Fibroblast of skin of right biceps (primary cell): ENCODE measurements around the gene STARD8.
"Not testable (repeated sequence)": the region's sequence is repeated elsewhere in the genome, so short reads cannot be mapped to it uniquely, and the experiment has no call there.

Experiments
- DNase-seq: peaks from one replicate; pipeline ENCODE4 v3.0.0-alpha.2; 2013

STARD8 gene, protein sequence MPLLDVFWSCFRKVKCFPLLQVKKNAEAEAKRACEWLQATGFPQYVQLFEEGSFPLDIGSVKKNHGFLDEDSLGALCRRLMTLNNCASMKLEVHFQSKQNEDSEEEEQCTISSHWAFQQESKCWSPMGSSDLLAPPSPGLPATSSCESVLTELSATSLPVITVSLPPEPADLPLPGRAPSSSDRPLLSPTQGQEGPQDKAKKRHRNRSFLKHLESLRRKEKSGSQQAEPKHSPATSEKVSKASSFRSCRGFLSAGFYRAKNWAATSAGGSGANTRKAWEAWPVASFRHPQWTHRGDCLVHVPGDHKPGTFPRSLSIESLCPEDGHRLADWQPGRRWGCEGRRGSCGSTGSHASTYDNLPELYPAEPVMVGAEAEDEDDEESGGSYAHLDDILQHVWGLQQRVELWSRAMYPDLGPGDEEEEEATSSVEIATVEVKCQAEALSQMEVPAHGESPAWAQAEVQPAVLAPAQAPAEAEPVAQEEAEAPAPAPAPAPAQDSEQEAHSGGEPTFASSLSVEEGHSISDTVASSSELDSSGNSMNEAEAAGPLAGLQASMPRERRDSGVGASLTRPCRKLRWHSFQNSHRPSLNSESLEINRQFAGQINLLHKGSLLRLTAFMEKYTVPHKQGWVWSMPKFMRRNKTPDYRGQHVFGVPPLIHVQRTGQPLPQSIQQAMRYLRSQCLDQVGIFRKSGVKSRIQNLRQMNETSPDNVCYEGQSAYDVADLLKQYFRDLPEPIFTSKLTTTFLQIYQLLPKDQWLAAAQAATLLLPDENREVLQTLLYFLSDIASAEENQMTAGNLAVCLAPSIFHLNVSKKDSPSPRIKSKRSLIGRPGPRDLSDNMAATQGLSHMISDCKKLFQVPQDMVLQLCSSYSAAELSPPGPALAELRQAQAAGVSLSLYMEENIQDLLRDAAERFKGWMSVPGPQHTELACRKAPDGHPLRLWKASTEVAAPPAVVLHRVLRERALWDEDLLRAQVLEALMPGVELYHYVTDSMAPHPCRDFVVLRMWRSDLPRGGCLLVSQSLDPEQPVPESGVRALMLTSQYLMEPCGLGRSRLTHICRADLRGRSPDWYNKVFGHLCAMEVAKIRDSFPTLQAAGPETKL

DNA sequence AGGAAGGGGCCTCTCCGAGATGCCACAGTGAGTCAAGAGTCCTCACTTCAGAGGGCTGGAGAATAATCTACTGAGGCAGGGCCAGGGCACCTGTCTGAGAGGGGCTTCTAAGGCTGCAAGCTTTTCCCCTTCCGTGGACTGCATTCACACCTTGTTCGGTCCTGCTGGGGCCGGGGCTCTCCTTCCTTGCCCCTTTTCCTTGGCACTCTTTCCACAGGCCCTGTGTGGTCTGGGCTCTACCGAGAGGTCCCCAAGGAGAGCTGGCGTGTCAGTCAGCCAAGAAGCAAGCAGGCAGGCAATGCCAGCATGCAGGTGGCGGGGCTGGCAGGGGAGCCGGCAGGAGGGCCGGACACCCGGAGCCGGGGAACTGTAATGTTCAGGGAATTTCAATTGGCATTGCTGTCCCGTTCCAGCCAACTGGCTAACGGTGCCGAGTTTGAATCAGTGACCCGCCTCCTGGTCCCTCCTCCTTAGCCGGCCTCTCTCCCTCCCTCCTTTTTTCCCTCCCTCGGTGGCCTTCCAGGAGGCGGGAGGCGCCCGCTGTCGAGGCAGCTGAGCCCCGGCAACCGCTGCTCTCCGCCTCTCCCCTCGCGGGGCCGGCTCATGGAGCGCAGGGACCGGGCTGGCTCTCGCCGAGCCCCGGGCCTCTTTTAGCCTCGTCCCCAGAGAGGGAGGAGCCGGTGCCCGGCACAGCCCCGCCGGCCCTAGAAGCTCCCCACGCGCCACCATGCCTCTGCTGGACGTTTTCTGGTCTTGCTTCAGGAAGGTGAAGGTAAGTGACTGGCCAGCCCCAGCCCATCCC is at the start of gene STARD8:
STARD8 (plus strand) TSS at position 511 of the 802 bp plus-strand sequence; CDS start at position 728, 217 bp downstream.
- DNase-seq: peak; percentile 63

GRCh38 chrX:68598841-68599240 is 48.6 kb upstream of the STARD8 start:
- DNase-seq: no peak

GRCh38 chrX:68599256-68600152 is 48.0 kb upstream of the STARD8 start:
- DNase-seq: no peak

DNA sequence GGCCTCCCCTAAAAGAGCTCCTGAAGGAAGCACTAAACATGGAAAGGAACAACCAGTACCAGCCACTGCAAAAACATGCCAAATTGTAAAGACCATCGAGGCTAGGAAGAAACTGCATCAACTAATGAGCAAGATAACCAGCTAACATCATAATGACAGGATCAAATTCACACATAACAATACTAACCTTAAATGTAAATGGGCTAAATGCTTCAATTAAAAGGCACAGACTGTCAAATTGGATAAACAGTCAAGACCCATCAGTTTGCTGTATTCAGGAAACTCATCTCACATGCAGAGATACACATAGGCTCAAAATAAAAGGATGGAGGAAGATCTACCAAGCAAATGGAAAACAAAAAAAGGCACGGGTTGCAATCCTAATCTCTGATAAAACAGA is 43.2 kb upstream of the STARD8 start:
- not testable (repeated sequence) for DNase-seq

DNA sequence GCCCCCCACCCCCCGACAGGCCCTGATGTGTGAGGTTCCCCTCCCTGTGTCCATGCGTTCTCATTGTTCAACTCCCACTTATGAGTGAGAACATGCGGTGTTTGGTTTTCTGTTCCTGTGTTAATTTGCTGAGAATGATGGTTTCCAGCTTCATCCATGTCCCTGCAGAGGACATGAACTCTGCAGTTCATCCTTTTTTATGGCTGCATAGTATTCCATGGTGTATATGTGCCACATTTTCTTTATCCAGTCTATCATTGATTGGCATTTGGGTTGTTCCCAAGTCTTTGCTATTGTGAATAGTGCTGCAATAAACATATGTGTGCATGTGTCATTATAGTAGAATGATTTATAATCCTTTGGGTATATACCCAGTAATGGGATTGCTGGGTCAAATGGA is 32.7 kb upstream of the STARD8 start:
- not testable (repeated sequence) for DNase-seq

- no peak for DNase-seq
These were observed 19.5 kb upstream of the STARD8 start for GRCh38 chrX:68627986-68628385.

- DNase-seq: not testable (repeated sequence)
These were observed 17.5 kb upstream of the STARD8 start for GRCh38 chrX:68629936-68630335.

GRCh38 chrX:68631336-68631735 is 16.1 kb upstream of the STARD8 start:
- DNase-seq: no peak

DNA sequence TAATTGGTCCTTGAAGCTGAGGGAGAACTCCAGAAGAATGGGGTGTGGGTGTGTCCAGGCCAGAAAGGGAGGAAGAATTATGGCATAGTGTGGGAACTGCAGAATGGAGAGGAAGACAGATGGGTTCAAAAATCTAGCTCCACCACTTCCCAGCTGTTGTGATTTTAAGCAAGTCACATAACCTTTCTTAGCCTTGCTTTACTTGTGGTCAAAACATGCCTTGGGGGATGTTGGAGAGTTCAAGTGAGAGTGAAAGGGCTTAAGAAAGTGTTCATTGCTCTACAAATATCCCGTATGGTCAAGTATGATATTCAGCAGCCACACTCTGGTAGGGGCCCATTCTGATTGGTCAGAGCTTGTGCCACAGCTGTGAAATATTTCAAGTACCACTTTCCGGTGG is 15.0 kb upstream of the STARD8 start:
- DNase-seq: no peak

GRCh38 chrX:68633981-68634380 is 13.5 kb upstream of the STARD8 start:
- DNase-seq: no peak

DNA sequence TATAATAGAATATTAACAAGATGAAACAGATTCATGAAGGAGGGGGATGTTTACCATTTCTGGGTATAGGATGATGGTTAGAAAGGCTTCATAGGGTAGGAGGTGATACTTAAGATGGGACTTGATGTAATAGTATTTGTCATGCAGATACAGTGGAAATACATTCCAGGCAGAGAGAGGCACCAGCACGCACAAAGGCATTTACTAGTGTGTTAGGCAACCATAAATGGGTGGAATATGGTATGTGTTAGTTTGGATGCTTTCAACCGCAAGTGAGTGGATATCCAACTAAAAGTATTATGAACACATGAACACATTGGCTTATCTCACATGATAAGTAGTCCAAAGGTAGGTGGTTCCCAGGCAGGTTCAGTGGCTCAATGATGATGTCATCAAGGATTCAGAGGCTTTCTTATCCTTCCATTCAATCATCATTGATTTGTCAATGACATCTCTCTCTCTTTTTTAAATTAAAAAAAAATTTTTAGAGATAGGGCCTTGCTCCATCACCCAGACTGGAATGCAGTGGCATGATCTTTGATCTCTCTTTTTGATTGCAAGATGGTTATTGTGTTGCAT is 12.7 kb upstream of the STARD8 start:
- DNase-seq: peak; percentile 30

GRCh38 chrX:68640661-68641060 is 6.8 kb upstream of the STARD8 start:
- DNase-seq: no peak

GRCh38 chrX:68644861-68645260 is 2.6 kb upstream of the STARD8 start:
- no peak for DNase-seq

GRCh38 chrX:68646421-68646820 is 1.0 kb upstream of the STARD8 start:
- no peak for DNase-seq

GRCh38 chrX:68648960-68649359 is 1.5 kb downstream of the STARD8 start:
- DNase-seq: peak; percentile 50

- DNase-seq: peak; percentile 56
These were observed 3.0 kb downstream of the STARD8 start for GRCh38 chrX:68650491-68650890.

DNA sequence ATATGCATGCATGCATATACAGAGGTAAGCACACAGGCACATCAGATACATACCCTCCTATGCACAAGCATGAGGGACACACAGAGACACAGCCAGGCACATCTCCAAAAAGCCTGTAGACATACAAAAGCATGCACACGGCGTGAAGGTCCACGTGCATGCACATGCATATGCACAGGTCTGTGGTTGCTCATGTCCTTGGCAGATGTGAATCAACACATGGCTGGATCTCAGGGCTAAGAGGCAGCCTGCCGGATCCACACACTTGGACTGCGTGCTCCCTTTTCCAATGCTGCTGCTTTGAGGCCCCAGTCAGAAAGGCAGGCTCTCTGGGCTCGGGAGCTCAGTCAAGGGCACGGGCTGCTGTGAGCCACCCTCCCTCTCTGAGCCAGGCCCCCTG is 3.6 kb downstream of the STARD8 start:
- DNase-seq: peak; percentile 28

GRCh38 chrX:68652326-68653170 is 5.1 kb downstream of the STARD8 start:
- DNase-seq: peak; percentile 34

DNA sequence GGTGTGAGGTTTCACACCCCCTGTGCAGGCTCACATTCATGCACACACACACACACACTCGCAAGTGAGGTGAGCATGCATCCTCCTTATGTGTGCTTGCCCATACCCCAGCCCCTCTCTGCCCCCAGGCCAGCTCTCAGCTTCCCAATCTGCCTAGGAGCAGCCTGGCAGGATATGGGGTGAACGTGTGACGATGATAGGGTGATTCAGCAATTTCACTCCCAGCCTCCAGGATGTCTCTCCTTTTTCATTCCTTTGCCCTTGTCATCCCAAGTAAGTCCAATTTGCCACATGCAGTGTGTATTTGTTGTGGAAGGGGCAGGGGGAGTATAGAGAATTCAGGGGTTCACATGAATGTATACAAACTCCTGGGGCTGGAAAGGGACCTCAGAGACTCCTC is 7.2 kb downstream of the STARD8 start:
- no peak for DNase-seq

- not testable (repeated sequence) for DNase-seq
These were observed 9.0 kb downstream of the STARD8 start for GRCh38 chrX:68656473-68656872.
